ENCODE measurements around the gene NUP133. TPM values are rescaled to one million over a fixed set of nuclear protein-coding genes. Genes with fewer than 3 reads are reported as not detected.

The NUP133 gene
- total and polyA plus RNA-seq, 4 donors: 5.7 to 22.7 (median 10.4) TPM

GRCh38 chr1:229466887-229467286 is 41.3 kb downstream of the NUP133 start:
- peaks cover 16 to 72% (median 43%) of the 10 kb centered on the region in 4 donors for H3K36me3 ChIP-seq (ENCODE audit: control insufficient read depth in 4 of 4, insufficient read depth in 3 of 4, low read depth in 1 of 4, low read length in 3 of 4)
- H3K9me3 ChIP-seq (ENCODE audit: control insufficient read depth in 4 of 4, low read length in 3 of 4): no peaks in the 10 kb centered on the region
- WGBS: 96% methylated on average over 1 of the region's 1 CpG

GRCh38 chr1:229464672-229465071 is 43.5 kb downstream of the NUP133 start:
- H3K27ac ChIP-seq (ENCODE audit: low read depth in 1 of 2, low read length in 2 of 2): no peak overlapping the region
- H3K4me1 ChIP-seq (ENCODE audit: control insufficient read depth in 4 of 4, insufficient read depth in 4 of 4, low read length in 3 of 4): no peaks in the 10 kb centered on the region
- H3K4me3 ChIP-seq (ENCODE audit: low read depth in 1 of 3, low read length in 3 of 3): no peak overlapping the region
- no peaks in the 10 kb centered on the region for H3K27me3 ChIP-seq (ENCODE audit: control insufficient read depth in 4 of 4, insufficient read depth in 4 of 4, low read length in 3 of 4)
- H3K9ac ChIP-seq (ENCODE audit: low read depth in 1 of 2, low read length in 2 of 2): no peak overlapping the region
- DNase-seq (ENCODE audit: low spot score): no peak
- 97% methylated on average over 8 of the region's 8 CpGs for WGBS
- TF ChIP-seq HNF4G (IDR thresholded peaks at IDR 0.05) (no peak), TAF1 (conservative IDR thresholded peaks at IDR 0.05) (no peak), YY1 (IDR thresholded peaks at IDR 0.05) (no peak), HNF4A (conservative IDR thresholded peaks at IDR 0.05) (no peak), SP1 (IDR thresholded peaks at IDR 0.05) (no peak), GABPA (IDR thresholded peaks at IDR 0.05 in 1 of 2, conservative IDR thresholded peaks at IDR 0.05 in 1 of 2) (no peak), EGR1 (IDR thresholded peaks at IDR 0.05; ENCODE audit: low read depth in 2 of 2) (no peak), ATF3 (IDR thresholded peaks at IDR 0.05) (no peak), NR2F2 (IDR thresholded peaks at IDR 0.05) (no peak), FOXA1 (IDR thresholded peaks at IDR 0.05) (no peak), ZBTB33 (IDR thresholded peaks at IDR 0.05) (no peak), RXRA (IDR thresholded peaks at IDR 0.05) (no peak), REST (IDR thresholded peaks at IDR 0.05) (no peak), MAX (IDR thresholded peaks at IDR 0.05) (no peak), FOXA2 (IDR thresholded peaks at IDR 0.05) (no peak), JUND (IDR thresholded peaks at IDR 0.05) (no peak)
- H3K36me3 ChIP-seq (ENCODE audit: control insufficient read depth in 4 of 4, insufficient read depth in 3 of 4, low read depth in 1 of 4, low read length in 3 of 4): peaks cover 19 to 76% (median 51%) of the 10 kb centered on the region in 4 donors
- H3K9me3 ChIP-seq (ENCODE audit: control insufficient read depth in 4 of 4, low read length in 3 of 4): no peaks in the 10 kb centered on the region

More at GRCh38 chr1:229466887-229467286, 41.3 kb downstream of the NUP133 start:
- H3K27me3 ChIP-seq (ENCODE audit: control insufficient read depth in 4 of 4, insufficient read depth in 4 of 4, low read length in 3 of 4): no peaks in the 10 kb centered on the region
- no peak overlapping the region for H3K9ac ChIP-seq (ENCODE audit: low read depth in 1 of 2, low read length in 2 of 2)
- H3K27ac ChIP-seq (ENCODE audit: low read depth in 1 of 2, low read length in 2 of 2): no peak overlapping the region
- no peak for TF ChIP-seq YY1 (IDR thresholded peaks at IDR 0.05)
- TF ChIP-seq RAD21 (IDR thresholded peaks at IDR 0.05): no peak
- DNase-seq (ENCODE audit: low spot score): no peak
- no peaks in the 10 kb centered on the region for H3K4me1 ChIP-seq (ENCODE audit: control insufficient read depth in 4 of 4, insufficient read depth in 4 of 4, low read length in 3 of 4)
- H3K4me3 ChIP-seq (ENCODE audit: low read depth in 1 of 3, low read length in 3 of 3): no peak overlapping the region

All from liver (tissue), 9 donors.